ENCODE data around the gene LTA4H.

GRCh38 chr12:96049101-96049500 is 13.7 kb upstream of the LTA4H start:
- no peak for TF ChIP-seq CTCF (IDR thresholded peaks at IDR 0.05)
- no peak for TF ChIP-seq EZH2 (IDR thresholded peaks at IDR 0.05)
